GM18499 (cell line): ENCODE data around the gene CFAP90.

Source experiments
- ATAC-seq: cut with Tn5 transposase; IDR thresholded peaks from one replicate; pipeline ENCODE4 v1.9.1; 2021; ENCODE audit warnings: moderate number of reproducible peaks; ENCODE audit not compliant: insufficient read depth, unreplicated experiment

Gene CFAP90

DNA sequence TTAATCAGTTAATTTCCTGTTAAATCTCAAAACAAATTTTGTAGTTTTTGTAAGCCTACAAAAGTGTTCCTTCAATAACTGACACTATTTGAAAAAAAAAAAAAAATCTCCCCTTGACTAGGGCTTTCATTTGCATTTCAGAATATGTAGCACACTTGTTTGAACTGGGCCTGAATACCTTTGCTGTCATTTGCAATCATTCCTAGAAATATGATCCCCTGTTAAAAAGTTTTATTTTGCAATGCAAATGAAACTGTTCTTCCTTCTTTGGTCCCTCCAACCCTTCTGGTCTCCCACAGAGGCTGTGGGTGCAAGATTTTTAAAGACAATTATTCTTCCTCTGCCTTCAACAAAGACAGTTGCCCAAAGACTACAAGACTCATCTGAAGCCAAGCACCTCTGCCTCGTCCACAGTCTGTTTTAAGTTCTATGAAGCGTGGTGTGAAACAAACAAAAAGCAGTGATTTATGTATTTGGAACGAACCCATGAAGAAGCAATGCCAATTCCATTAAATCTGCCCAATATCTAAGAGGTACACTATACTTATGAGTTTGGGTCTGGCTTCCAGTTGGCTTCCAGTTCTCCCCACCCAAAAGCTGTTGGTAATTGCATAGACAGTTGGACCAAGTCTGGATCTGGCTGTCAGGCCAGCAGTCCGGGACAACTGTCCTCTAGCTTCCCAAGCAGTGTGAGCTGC, 66.1 kb downstream of the CFAP90 start:
- no peak for ATAC-seq

DNA sequence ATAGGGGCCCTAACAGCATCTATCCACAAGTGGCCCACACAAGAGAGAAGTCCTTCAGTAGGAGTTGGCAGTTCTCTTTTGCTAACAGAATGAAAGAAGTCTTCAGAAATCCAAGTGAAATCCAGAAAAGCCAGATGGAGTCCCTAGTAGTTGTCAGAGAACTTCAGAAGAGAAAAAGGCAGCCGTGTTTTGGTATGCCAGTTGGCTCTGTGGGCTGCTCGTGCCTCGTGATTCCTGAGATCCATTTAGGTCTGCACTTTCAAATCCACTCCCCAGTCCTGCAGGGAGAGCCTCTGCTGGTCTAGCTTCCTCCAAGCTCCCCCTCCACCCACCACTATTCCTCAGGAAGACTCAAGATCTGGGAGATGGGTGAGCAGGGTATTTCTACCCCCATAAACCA, 69.0 kb downstream of the CFAP90 start:
- no peak for ATAC-seq
